ENCODE measurements around the gene ZNF679. TPM values are rescaled to one million over a fixed set of nuclear protein-coding genes. Genes with fewer than 3 reads are reported as not detected.
"Not testable (repeated sequence)": the region's sequence is repeated elsewhere in the genome, so short reads cannot be mapped to it uniquely, and the experiment has no call there.

The ZNF679 gene
- total RNA-seq = not detected in 2 replicates

DNA sequence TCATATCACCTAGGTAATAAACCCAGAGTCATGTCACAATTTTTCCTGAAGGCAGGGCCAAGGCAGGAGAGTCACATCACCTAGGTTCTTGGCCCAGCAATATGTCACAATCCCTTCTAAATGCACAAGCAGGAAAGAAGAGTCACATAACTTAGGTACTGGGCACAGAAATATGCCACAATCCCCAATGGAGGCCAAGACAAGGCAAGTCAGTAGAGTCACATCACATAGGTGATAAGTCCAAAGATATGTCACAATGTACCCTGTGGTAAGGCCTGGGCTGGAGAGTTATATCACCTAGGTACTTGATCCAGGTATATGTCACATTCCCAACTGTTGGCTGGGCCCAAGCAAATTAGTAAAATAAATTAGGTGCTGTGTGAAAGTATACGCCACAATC lies at the start of gene ZNF679:
Gene ZNF679, plus strand, starts transcription at position 301 of the 400 bp plus-strand sequence. CDS start 20,644 bp downstream, outside the sequence.
- DNase-seq (ENCODE audit: low spot score); H3K36me3 Mint-ChIP-seq (ENCODE audit: low read depth); H3K27me3 Mint-ChIP-seq (ENCODE audit: low read depth); intact Hi-C loops (cut with micrococcal nuclease); H3K4me3 Mint-ChIP-seq (ENCODE audit: low read depth); H3K27ac Mint-ChIP-seq; H3K4me1 Mint-ChIP-seq (ENCODE audit: low read depth): not testable (repeated sequence)
- H3K9me3 Mint-ChIP-seq = peaks cover 76% of the 10 kb centered on the region

DNA sequence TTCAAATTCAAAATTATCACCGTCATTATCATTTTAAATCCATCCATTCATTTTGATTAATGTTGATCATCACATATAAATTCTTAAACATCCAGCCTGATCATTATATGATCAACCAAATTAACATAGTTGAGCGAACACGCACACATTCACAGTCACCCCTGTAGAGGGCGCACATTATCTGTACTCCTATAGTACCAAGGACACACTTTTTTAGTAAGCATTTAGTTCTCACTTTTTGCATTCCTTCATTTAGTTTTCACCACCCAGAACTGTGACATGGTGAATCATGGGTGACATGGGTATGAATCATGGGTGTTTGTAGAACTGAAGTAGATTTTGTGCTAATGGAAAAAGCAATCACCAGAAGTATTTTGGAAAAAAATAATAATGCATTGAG lies 47.3 kb upstream of the ZNF679 start:
- no peak overlapping the region for H3K4me3 Mint-ChIP-seq (ENCODE audit: low read depth)
- no peak for DNase-seq (ENCODE audit: low spot score)
- no peak overlapping the region for H3K27ac Mint-ChIP-seq

DNA sequence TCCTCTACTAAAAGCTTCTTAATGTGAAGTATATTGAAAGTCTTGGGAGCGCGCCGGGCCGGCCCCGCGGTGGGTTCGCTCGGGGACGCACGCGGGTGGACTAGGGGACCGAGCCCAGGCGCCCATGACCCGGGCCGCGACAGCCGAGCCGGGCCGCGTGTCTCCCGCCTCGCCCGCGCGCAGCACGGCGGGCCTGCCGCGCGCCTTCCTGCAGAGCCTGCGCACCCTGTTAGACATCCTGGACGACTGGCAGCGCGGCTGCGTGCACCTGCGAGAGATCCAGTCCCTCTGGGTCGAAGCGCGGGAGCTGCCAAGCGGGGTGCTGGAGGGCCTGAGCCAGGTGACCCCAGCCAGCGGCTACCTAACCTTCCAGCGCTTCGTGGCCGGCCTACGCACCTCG lies 46.7 kb upstream of the ZNF679 start:
- Mint-ChIP-seq H3K4me3 (ENCODE audit: low read depth) (no peak overlapping the region), H3K27me3 (ENCODE audit: low read depth) (no peaks in the 10 kb centered on the region), H3K27ac (no peak overlapping the region), H3K4me1 (ENCODE audit: low read depth) (no peaks in the 10 kb centered on the region), H3K9me3 (peaks cover 39% of the 10 kb centered on the region), H3K36me3 (ENCODE audit: low read depth) (no peaks in the 10 kb centered on the region)
- intact Hi-C loops (cut with micrococcal nuclease) = loop anchor here (5.0 kb wide), 1 partner anchor 446 kb away; no protein-coding TSS in a partner anchor
- no peak for DNase-seq (ENCODE audit: low spot score)

More for the DNA sequence above, 47.3 kb upstream of the ZNF679 start:
- no peaks in the 10 kb centered on the region for H3K4me1 Mint-ChIP-seq (ENCODE audit: low read depth)
- intact Hi-C loops (cut with micrococcal nuclease) = loop anchor here (5.0 kb wide), 1 partner anchor 446 kb away; no protein-coding TSS in a partner anchor
- H3K9me3 Mint-ChIP-seq = peaks cover 34% of the 10 kb centered on the region
- no peaks in the 10 kb centered on the region for H3K36me3 Mint-ChIP-seq (ENCODE audit: low read depth)
- no peaks in the 10 kb centered on the region for H3K27me3 Mint-ChIP-seq (ENCODE audit: low read depth)

DNA sequence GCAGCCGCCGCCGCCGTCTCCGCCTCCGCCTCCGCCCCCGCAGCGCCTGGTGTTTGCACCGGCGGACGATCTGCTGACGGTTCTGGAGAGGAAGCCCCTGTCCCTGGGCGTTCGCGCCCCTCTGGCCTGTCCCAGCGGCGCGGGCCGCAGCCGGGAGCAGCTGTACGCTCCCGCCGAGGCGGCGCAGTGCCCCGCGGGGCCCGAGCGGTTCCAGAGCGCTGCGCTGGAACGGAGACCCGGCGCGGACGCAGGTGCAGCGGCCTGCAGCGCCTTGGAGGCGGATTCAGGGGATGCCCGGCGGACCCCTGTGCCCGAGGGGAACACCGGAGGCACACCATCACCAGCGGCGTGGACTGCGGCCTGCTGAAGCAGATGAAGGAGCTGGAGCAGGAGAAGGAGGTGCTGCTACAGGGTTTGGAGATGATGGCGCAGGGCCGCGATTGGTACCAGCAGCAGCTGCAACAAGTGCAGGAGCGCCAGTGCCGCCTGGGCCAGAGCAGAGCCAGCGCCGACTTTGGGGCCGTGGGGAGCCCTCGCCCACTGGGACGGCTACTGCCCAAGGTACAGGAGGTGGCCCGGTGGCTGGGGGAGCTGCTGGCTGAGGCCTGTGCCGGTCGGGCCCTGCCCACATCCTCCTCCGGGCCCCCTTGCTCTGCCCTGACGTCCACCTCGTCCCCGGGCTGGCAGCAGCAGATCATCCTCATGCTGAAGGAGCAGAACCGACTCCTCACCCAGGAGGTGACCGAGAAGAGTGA lies 46.1 kb upstream of the ZNF679 start:
- Mint-ChIP-seq H3K4me3 (ENCODE audit: low read depth) (no peak overlapping the region), H3K9me3 (peaks cover 43% of the 10 kb centered on the region), H3K4me1 (ENCODE audit: low read depth) (no peaks in the 10 kb centered on the region), H3K27me3 (ENCODE audit: low read depth) (no peaks in the 10 kb centered on the region), H3K36me3 (ENCODE audit: low read depth) (no peaks in the 10 kb centered on the region), H3K27ac (no peak overlapping the region)
- intact Hi-C loops (cut with micrococcal nuclease) = loop anchor here (5.0 kb wide), 1 partner anchor 445 kb away; no protein-coding TSS in a partner anchor
- no peak for DNase-seq (ENCODE audit: low spot score)

DNA sequence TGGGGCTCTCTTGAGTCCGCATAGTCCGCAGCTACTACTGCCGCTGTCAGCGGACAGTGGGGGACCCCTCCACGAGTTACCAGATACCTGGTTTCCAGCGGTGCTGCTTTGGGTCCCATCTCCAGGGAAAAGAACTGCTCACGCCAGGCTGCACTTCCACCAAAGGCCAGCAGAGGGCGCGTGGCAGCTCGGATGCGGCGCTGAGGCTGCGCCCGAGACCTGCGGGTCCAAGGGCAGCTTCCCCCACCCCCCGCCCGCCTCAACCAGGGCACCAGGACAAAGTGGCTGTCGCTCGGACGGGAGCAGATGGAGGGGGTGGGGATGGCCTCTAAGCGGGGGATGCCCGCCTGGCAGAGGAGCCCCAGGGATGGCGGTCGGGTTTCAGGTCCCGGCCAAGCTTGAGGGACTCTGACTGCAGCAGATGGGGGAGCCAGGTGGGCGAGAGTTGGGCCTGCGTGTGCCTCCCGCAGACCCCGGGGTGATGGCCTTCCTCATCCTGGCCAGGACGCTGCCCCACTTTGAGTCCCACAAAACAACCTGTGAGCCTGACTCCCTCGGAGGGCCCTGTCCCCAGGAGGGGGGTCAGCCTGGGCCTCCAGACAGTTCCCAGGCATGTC lies 45.0 kb upstream of the ZNF679 start:
- intact Hi-C loops (cut with micrococcal nuclease) = loop anchor here (5.0 kb wide), 1 partner anchor 444 kb away; no protein-coding TSS in a partner anchor

DNA sequence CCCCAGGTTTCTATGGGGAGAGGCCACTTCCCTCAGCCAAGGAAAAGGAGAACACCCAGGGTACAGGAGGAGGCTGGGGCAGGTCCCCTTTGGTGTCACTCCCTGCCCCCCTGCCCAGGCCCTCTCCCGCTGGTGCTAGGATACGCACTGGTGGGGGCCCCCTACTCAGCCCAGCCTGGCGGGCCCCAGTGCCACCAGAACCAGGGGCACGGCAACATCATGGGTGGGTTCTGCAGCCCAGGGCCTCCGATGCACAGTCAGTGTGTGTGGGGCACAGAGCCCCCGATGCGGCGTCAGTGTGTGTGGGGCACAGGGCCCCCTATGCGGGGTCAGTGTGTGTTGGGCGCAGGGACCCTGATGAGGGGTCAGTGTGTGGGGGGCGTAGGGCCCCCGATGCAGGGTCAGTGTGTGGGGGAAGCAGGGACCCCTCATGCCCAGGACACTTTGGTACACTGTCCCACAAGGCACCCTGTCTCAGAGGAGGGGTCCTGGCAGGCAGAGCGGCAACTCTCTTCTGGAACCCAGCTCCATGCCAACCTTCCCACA lies 44.4 kb upstream of the ZNF679 start:
- Mint-ChIP-seq H3K9me3 (peaks cover 46% of the 10 kb centered on the region), H3K27ac (no peak overlapping the region), H3K4me1 (ENCODE audit: low read depth) (no peaks in the 10 kb centered on the region), H3K36me3 (ENCODE audit: low read depth) (no peaks in the 10 kb centered on the region), H3K27me3 (ENCODE audit: low read depth) (no peaks in the 10 kb centered on the region), H3K4me3 (ENCODE audit: low read depth) (no peak overlapping the region)
- no peak for DNase-seq (ENCODE audit: low spot score)
- intact Hi-C loops (cut with micrococcal nuclease) = loop anchor here (5.0 kb wide), 1 partner anchor 443 kb away; no protein-coding TSS in a partner anchor

More for the DNA sequence above, 45.0 kb upstream of the ZNF679 start:
- Mint-ChIP-seq H3K27ac (no peak overlapping the region), H3K9me3 (peaks cover 48% of the 10 kb centered on the region), H3K4me1 (ENCODE audit: low read depth) (no peaks in the 10 kb centered on the region), H3K36me3 (ENCODE audit: low read depth) (no peaks in the 10 kb centered on the region), H3K27me3 (ENCODE audit: low read depth) (no peaks in the 10 kb centered on the region), H3K4me3 (ENCODE audit: low read depth) (no peak overlapping the region)
- DNase-seq (ENCODE audit: low spot score) = no peak

DNA sequence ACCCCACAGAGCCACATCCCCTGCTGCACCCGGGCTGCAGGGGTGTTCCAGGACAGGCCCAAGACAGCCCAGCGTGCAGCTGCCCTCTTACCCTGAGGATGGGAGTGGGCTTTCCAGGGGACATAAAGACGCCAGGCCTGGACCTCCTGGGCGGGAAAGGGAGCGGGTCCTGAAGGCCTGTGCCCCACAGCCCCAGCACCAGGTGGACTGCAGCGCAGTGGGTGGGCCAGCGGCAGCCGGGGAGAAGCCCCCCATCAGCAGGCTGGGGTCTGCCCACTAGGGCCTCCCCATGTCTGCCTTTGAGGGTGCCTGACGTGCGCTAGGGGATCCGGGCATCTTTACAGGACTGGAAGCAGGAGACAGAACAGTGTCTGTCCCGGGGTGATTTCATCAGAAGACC lies 43.9 kb upstream of the ZNF679 start:
- DNase-seq (ENCODE audit: low spot score) = no peak
- Mint-ChIP-seq H3K27ac (no peak overlapping the region), H3K36me3 (ENCODE audit: low read depth) (no peaks in the 10 kb centered on the region), H3K4me3 (ENCODE audit: low read depth) (no peak overlapping the region), H3K27me3 (ENCODE audit: low read depth) (no peaks in the 10 kb centered on the region), H3K4me1 (ENCODE audit: low read depth) (no peaks in the 10 kb centered on the region), H3K9me3 (peaks cover 47% of the 10 kb centered on the region)
- intact Hi-C loops (cut with micrococcal nuclease) = loop anchor here (5.0 kb wide), 1 partner anchor 443 kb away; no protein-coding TSS in a partner anchor

DNA sequence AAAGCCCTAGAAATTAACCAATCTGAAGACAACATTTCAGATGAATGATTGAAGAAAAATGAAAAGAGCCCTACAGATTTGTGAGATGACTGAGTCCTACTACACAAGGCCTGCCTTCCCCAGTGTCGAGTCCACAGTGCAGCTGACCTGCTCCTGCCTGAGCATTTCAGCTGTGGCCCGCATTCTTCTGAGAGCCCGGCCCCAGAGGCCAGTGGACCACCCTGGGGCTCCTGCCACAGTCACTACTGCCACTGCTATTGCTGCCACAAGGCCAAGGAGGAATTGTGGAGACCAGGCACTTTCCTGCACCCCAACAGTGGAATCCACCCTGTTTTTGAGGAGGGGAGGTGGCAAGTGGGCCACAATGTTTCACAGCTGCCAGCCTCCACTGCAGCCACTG lies 40.9 kb upstream of the ZNF679 start:
- Mint-ChIP-seq H3K27ac (no peak overlapping the region), H3K27me3 (ENCODE audit: low read depth) (no peaks in the 10 kb centered on the region), H3K4me1 (ENCODE audit: low read depth) (no peaks in the 10 kb centered on the region), H3K9me3 (peaks cover 44% of the 10 kb centered on the region), H3K36me3 (ENCODE audit: low read depth) (no peaks in the 10 kb centered on the region), H3K4me3 (ENCODE audit: low read depth) (no peak overlapping the region)
- intact Hi-C loops (cut with micrococcal nuclease) = no loop called here
- DNase-seq (ENCODE audit: low spot score) = no peak

DNA sequence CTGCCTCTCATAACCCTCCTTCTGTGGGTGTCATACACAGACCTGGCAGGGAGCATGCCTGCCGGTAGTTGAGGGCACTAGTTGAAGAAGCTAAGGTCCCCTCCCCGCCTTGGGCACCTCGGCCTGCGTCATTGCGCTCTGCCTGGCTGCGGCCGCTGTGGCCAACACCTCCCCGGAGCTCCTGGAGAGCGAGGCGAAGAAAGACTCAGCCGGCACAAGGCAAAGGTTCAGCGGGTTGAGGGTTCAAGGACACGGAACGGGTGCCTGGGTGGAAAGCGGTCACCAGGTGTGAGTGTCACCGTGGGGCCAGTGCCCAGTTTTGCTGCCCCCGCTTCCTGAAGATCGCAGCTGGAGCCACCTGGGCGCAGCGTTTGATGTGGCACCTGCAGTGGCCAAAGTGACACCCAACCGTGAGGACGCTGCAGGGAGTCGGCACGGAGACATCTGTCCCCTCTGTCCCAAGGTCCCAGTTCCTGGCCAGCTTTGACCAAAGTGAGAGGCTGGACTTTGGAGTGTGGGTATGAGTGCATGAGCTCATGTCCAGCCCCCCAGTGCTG lies 36.0 kb upstream of the ZNF679 start:
- Mint-ChIP-seq H3K4me3 (ENCODE audit: low read depth) (no peak overlapping the region), H3K27me3 (ENCODE audit: low read depth) (no peaks in the 10 kb centered on the region), H3K9me3 (peaks cover 47% of the 10 kb centered on the region), H3K36me3 (ENCODE audit: low read depth) (no peaks in the 10 kb centered on the region), H3K4me1 (ENCODE audit: low read depth) (no peaks in the 10 kb centered on the region), H3K27ac (no peak overlapping the region)
- DNase-seq (ENCODE audit: low spot score) = no peak
- intact Hi-C loops (cut with micrococcal nuclease) = no loop called here

DNA sequence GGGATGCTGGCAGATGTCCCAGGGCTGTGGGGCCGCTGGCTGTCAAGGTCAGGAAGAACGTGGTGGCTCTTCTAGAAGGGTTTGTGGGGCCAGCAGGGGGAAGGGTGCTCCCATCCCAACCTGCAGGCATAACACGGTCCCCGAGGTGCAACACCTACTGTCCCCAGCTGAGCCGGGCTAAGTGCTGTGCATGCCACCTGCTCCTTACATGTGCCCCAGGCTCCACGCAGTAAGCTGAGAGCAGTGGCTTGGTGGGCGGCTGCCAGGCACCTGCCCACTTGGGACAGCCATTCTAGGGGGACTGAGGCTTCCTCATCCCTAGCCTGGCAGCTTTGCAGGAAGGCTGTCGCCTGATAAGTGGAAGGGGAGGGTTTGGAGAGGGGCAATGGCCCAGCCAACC lies 35.5 kb upstream of the ZNF679 start:
- H3K4me3 Mint-ChIP-seq (ENCODE audit: low read depth) = no peak overlapping the region
- no peaks in the 10 kb centered on the region for H3K4me1 Mint-ChIP-seq (ENCODE audit: low read depth)
- H3K9me3 Mint-ChIP-seq = peaks cover 45% of the 10 kb centered on the region
- no peak overlapping the region for H3K27ac Mint-ChIP-seq
- no peaks in the 10 kb centered on the region for H3K27me3 Mint-ChIP-seq (ENCODE audit: low read depth)
- no peak for DNase-seq (ENCODE audit: low spot score)
- H3K36me3 Mint-ChIP-seq (ENCODE audit: low read depth) = no peaks in the 10 kb centered on the region
- intact Hi-C loops (cut with micrococcal nuclease) = no loop called here

DNA sequence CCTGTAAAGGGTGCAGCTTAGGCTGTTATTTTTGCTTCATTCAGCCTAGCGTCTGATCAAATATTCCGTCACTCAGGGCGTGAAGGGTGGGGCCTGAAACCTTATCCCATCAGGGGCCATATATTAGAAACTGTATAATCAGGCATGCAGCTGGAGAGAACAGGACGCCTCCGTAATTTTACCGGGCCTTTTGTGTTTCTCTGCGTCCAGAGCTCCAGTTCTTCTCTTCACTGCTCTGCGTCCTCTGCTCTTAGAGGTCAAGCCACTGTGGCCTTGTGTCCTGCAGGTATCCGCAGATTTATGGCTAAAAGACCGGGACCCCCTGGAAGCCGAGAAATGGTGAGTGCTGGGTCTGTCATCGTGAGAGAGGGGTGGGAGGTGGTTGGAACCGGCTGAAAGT lies 21.4 kb upstream of the ZNF679 start, which contains the start of gene ZNF735:
Gene ZNF735, plus strand, starts transcription at position 301 of the 400 bp plus-strand sequence. Its CDS starts 0 bp downstream, at position 301.
- H3K4me1 Mint-ChIP-seq (ENCODE audit: low read depth) = no peaks in the 10 kb centered on the region
- peaks cover 49% of the 10 kb centered on the region for H3K9me3 Mint-ChIP-seq
- no peaks in the 10 kb centered on the region for H3K36me3 Mint-ChIP-seq (ENCODE audit: low read depth)
- H3K27ac Mint-ChIP-seq = no peak within 1 kb of the TSS
- no peak for DNase-seq (ENCODE audit: low spot score)
- intact Hi-C loops (cut with micrococcal nuclease) = no loop called here
- no peak within 1 kb of the TSS for H3K4me3 Mint-ChIP-seq (ENCODE audit: low read depth)
- no peaks in the 10 kb centered on the region for H3K27me3 Mint-ChIP-seq (ENCODE audit: low read depth)

DNA sequence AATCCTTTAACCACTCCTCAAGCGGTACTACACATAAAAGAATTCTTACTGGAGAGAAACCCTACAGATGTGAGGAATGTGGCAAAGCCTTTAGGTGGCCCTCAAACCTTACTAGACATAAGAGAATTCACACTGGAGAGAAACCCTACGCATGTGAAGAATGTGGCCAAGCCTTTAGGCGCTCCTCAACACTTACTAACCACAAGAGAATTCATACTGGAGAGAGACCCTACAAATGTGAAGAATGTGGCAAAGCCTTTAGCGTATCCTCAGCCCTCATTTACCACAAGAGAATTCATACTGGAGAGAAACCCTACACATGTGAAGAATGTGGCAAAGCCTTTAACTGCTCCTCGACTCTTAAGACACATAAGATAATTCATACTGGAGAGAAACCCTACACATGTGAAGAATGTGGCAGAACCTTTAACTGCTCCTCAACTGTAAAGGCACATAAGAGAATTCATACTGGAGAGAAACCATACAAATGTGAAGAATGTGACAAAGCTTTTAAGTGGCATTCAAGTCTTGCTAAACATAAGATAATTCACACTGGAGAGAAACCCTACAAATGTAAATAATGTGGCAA lies 8.5 kb upstream of the ZNF679 start:
- H3K27me3 Mint-ChIP-seq (ENCODE audit: low read depth); H3K4me3 Mint-ChIP-seq (ENCODE audit: low read depth); H3K4me1 Mint-ChIP-seq (ENCODE audit: low read depth); intact Hi-C loops (cut with micrococcal nuclease); DNase-seq (ENCODE audit: low spot score); H3K36me3 Mint-ChIP-seq (ENCODE audit: low read depth); H3K27ac Mint-ChIP-seq: not testable (repeated sequence)
- H3K9me3 Mint-ChIP-seq = peaks cover 59% of the 10 kb centered on the region
